HG03432 (cell line): ENCODE results near the gene GINS1.

Experiments used
- ATAC-seq: cut with Tn5 transposase; IDR thresholded peaks from one replicate; pipeline ENCODE4 v1.9.1; 2021; ENCODE audit warnings: mild to moderate bottlenecking, moderate library complexity; ENCODE audit not compliant: unreplicated experiment

GINS1 gene

GRCh38 chr20:25407311-25408169 lies at the start of gene GINS1:
GINS1 (plus strand) TSS chr20:25407673; CDS start chr20:25407821, 148 bp downstream.
- peak; percentile 92 for ATAC-seq

DNA sequence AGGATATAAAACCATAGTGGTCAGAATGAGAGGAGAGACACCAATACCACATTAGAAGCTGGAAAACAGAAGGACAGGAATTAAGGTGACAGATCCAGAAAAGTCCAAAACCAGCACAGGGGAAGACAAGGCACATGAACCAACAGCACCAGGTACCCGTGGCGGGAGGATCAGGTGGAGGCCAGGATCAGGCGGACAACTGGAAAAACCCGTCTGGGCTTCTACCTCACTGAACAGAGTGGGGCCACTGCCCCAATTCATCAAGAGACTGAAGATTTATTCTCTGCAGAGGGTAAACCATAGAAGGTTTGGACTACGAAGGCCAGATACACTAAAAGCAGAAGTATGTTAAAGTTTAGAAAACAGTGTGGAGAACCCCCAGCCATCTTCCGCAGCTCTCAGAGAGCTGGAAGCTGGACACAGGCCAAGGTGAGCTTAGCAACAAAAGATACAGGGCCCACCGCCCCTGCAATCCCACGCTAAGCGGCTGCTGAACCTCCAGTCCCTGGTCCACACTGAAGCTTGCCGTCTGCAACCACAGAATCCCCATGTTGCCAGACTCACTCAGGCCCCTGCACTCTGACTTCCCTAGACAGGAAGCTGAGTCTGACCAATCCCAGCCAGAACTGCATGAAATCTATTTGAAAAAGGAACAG lies 46.7 kb upstream of the GINS1 start:
- ATAC-seq, result peak; percentile 72

DNA sequence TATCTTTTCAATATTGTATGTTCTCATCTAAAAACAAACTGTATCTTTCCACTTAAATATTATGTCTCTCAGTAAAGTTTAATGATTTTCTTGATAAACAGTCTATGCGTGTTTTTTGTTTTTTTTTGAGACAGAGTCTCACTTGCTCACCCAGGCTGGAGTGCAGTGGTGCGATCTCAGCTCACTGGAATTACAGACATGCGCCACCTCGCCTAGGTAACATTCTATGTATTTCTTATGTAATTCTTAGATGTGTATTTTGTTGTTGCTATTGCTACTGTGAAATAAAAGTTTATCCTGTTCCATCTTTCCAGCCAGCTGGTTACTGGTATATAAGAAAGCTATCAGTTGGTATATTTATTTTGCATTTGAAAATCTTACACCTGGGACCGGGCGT lies 46.2 kb upstream of the GINS1 start:
- ATAC-seq, result no peak

DNA sequence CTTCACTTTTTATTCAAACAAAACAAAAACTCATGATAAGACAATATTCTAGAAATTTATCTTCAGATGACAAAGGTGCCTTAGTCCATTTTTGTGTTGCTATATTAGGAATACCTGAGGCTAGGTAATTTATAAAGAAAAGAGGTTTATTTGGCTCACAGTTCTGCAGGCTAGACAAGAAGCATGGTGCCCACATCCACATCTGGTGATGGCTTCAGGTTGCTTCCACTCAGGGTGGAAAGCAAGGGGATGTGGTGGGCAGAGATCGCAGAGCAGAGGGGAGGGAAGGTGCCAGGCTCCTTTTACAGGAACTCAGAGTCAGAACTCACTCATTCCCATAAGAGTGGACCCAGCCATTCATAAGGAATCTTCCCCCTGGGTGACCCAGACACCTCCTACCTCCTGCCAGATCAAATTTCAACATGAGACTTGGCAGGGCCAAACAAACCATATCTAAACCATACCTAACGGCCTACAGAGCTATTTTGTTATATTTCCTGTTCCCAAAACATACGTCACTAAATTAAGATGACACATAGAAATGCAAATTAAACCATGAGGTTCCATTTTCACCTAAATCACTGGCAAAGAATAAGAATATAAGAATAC lies 43.2 kb upstream of the GINS1 start:
- no peak for ATAC-seq

GRCh38 chr20:25364879-25365699 lies 42.4 kb upstream of the GINS1 start:
- ATAC-seq, result no peak

DNA sequence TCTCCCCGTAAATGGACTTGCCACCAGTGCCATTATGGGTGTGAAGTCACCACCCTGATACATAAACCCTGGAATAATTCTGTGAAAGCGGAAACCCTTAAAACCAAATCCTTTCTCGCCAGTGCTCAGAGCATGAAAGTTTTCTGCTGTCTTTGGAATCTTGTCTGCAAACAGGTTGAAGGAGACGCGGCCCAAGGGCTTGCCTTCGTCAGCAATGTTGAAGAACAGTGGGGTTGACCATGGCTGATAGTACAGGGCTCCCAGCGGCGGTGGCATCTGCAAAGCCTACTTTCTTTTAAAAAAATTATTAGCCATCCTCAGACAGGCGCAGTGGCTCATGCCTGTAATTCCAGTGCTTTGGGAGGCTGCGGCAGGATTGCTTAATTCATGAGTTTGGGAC lies 38.9 kb upstream of the GINS1 start:
- ATAC-seq, result no peak

- no peak for ATAC-seq
These were observed 38.5 kb upstream of the GINS1 start for GRCh38 chr20:25368976-25369375.

GRCh38 chr20:25369529-25369928 lies 37.9 kb upstream of the GINS1 start:
- no peak for ATAC-seq

DNA sequence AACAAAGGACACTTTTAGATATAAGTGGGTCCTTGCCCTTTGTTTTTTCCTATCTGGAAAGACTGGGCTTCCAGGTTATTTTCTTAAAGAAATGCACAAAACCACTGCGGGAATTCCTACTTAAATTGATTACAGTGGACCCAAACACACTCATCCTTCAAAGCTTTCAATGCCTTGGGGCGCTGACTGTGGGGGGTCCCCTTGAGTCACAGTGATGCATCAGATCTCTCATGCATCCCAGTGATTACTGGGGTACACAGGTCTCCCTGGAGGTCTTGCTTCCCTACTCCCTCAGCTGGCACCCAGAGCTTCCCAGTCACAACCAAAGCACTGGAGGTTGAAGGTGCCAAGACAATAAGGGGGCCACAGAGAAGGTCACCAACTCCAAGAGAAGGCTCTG lies 37.5 kb upstream of the GINS1 start:
- ATAC-seq, result no peak

DNA sequence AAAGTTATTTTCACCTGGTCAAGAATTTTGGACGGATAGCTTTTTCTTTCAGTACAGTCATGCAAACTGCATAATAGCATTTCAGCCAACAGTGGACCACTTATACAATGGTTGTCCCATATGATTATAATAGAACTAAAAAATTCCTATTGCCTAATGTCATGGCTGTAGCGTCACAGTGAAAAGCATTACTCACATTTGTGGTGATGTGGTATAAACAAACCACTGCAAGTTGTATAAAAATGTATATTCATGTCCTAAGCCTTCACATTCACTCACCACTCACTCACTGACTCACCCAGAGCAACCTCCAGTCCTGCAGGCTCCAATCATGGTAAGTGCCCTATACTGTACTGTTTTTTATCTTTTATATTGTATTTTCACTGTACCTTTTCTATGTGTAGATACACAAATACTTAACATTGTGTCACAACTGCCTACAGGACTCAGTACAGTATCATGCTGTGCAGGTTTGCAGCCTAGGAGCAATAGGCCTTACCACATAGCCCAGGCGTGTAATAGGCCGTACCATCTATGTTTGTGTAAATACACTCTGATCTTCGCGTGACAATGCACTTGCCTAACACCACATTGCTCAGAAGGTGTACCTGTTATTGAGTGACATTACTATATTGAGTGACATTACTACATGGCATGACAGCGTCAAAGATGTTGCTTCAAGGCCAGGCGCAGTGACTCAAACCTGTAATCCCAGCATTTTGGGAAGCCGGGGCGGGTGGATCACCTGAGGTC lies 34.7 kb upstream of the GINS1 start:
- ATAC-seq, result no peak

- no peak for ATAC-seq
These were observed 32.6 kb upstream of the GINS1 start for GRCh38 chr20:25374842-25375241.

GRCh38 chr20:25376236-25376635 lies 31.2 kb upstream of the GINS1 start:
- no peak for ATAC-seq

- no peak for ATAC-seq
These were observed 30.6 kb upstream of the GINS1 start for GRCh38 chr20:25376886-25377285.

- no peak for ATAC-seq
These were observed 29.1 kb upstream of the GINS1 start for GRCh38 chr20:25378189-25378883.

DNA sequence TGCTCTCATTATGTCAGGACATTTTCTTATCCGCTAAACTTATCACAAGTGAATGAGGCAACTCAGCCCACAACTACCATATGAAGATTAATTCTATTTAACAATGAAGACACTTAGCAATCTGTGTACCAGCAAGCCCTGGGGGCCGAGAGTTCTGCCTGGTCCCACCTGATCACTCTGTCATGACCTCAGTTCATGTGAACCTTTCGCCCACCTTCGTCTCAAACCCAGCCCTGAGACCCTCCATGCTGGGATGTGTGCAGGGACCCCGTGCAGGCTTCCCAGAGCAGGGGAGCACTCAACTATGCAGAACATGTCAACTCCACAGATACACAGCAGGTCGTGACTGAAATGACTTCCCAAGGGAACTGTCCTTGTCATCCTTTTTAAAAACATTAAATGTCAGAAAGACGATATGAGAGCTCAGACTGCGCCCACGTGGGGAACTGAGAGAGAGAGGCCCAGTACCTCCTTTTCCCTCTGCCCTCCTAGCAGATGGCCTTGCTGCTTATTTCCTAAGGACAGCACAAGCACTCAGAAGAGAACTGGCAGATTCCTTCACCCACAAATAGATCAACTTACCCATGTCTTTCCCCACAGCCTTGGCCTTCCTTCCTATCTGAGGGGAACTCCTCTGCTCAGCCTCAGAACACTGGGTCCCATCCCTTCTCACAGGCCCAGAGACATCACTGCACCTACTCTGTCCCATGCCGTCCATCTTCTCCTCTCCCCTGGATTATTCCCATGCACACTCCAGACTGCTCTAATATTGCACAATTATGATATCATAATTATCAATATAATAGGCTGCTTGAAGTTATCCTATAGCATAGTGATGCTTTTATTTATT lies 28.4 kb upstream of the GINS1 start:
- no peak for ATAC-seq

DNA sequence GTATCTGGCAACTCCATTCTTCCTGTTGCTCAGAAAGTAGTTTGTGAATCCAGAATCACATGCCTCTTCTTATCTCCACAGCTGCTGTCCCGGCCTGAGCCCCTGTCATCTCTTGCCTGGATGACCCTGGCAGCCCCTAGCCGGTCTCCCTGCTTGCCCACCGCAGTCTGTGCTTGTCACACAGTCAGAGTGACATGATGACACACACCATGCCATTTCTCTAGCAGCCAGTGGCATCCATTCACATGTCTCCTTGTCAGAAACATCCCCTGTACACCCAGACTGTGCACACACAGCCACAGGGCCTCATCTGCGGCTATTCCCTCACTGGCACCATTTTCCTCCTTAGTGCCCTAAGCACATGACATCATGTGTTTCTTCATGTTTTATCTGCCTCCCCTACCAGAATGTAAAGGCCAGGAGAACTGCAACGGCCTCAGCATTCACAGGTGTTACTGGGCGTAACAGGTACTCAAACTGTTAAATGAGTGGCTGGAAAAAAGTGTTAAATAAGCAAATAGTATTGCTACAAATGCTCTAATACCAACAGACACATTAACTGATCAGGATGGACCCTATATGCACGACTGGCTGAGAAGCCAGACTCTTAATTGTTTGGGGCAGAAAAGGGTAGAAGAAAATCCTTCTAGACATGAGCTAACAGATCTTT lies 26.4 kb upstream of the GINS1 start:
- no peak for ATAC-seq

DNA sequence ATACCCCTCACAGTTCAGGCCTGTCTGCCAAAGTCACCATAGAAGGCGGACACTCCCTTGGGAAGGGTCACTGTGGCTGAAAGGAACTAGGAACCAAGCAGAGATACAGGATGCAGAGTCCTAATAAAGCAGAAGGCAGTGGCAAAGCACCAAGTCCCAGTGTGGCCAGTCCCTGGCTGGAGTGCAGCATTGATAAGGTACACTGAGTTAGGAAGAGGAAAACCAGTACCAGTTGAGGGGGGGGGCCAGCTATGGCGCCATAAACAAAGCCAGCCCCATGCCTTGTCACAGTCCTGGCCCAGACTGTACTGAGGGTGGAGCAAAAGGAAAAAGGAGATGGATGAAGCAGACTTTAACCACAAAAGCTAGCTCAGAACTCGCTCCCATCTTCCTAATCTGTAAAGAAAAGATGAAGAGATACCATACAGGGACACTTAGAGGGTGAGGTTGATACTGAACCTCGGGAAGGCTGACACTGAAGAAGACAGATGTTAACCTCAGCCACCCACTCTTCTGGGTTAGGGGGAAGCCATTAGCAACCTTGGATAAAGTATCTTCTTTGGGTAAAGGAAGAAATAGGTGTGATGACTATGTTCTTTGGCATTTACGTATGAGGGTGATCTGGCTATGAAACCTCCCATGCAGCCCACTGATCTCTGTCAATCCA lies 24.6 kb upstream of the GINS1 start:
- no peak for ATAC-seq

GRCh38 chr20:25389401-25389857 lies 18.0 kb upstream of the GINS1 start:
- ATAC-seq, result no peak
